SK-N-SH treated with all-trans-retinoic acid at 6 μM for 48 hours (cell line): ENCODE measurements around the gene HAUS1.

Experiments used
- ATAC-seq: fragments of 200-7000 bp; cut with Tn5 transposase; 3 replicates; pipeline ENCODE4 v1.9.1; 2020; ENCODE audit warnings: mild to moderate bottlenecking, moderate library complexity
- BACH2 ChIP-seq: fragments of 250-450 bp; sonication (Bioruptor Pico); IDR thresholded peaks from 2 replicates; pipeline ENCODE4 v1.9.0; 2021; ENCODE audit warnings: mild to moderate bottlenecking, borderline replicate concordance
- CREB5 ChIP-seq: fragments of 250-450 bp; sonication (Bioruptor Pico); IDR thresholded peaks from 2 replicates; pipeline ENCODE4 v1.5.1; 2020; ENCODE audit warnings: low read depth, mild to moderate bottlenecking, moderate library complexity
- CSDC2 ChIP-seq: fragments of 250-450 bp; sonication (Bioruptor Pico); IDR thresholded peaks from 2 replicates; pipeline ENCODE4 v1.5.0; 2020; ENCODE audit warnings: mild to moderate bottlenecking, moderate library complexity
- CSRNP3 ChIP-seq: fragments of 250-450 bp; sonication (Bioruptor Pico); IDR thresholded peaks from 2 replicates; pipeline ENCODE4 v1.5.1; 2021; ENCODE audit warnings: mild to moderate bottlenecking, moderate library complexity
- ISL1 ChIP-seq: fragments of 250-450 bp; sonication (Bioruptor Pico); IDR thresholded peaks from 2 replicates; pipeline ENCODE4 v2.1.2; 2022; ENCODE audit warnings: mild to moderate bottlenecking, moderate library complexity
- OSR1 ChIP-seq: fragments of 250-450 bp; sonication (Bioruptor Pico); IDR thresholded peaks from 2 replicates; pipeline ENCODE4 v1.8.0; 2022; ENCODE audit warnings: moderate library complexity, mild to moderate bottlenecking, inconsistent platforms
- PATZ1 ChIP-seq: fragments of 250-450 bp; sonication (Bioruptor Pico); IDR thresholded peaks from 2 replicates; pipeline ENCODE4 v1.8.0; 2020; ENCODE audit warnings: mild to moderate bottlenecking, moderate library complexity, borderline replicate concordance
- POU6F1 ChIP-seq: fragments of 250-450 bp; sonication (Bioruptor Pico); IDR thresholded peaks from 2 replicates; pipeline ENCODE4 v1.8.0; 2021; ENCODE audit warnings: low read depth, mild to moderate bottlenecking, moderate library complexity, borderline replicate concordance
- PPARA ChIP-seq: fragments of 250-450 bp; sonication (Bioruptor Pico); IDR thresholded peaks from 2 replicates; pipeline ENCODE4 v1.5.0; 2020; ENCODE audit warnings: mild to moderate bottlenecking, borderline replicate concordance
- RARB ChIP-seq: fragments of 250-450 bp; sonication (Bioruptor Pico); IDR thresholded peaks from 2 replicates; pipeline ENCODE4 v1.8.0; 2021; ENCODE audit warnings: mild to moderate bottlenecking, moderate library complexity
- SNAI2 ChIP-seq: fragments of 250-450 bp; sonication (Bioruptor Pico); IDR thresholded peaks from 2 replicates; pipeline ENCODE4 v1.5.0; 2020; ENCODE audit warnings: mild to moderate bottlenecking, moderate library complexity
- TCF4 ChIP-seq: fragments of 250-450 bp; sonication (Bioruptor Pico); IDR thresholded peaks from 2 replicates; pipeline ENCODE4 v1.8.0; 2021; ENCODE audit warnings: mild to moderate bottlenecking, moderate library complexity, borderline replicate concordance
- TOX ChIP-seq: fragments of 250-450 bp; sonication (Bioruptor Pico); IDR thresholded peaks from 2 replicates; pipeline ENCODE4 v1.8.0; 2021; ENCODE audit warnings: mild to moderate bottlenecking, moderate library complexity, borderline replicate concordance
- TSHZ2 ChIP-seq: fragments of 250-450 bp; sonication (Bioruptor Pico); IDR thresholded peaks from 2 replicates; pipeline ENCODE4 v1.5.0; 2020; ENCODE audit warnings: mild to moderate bottlenecking, moderate library complexity
- ZC3H10 ChIP-seq: fragments of 250-450 bp; sonication (Bioruptor Pico); IDR thresholded peaks from 2 replicates; pipeline ENCODE4 v1.5.1; 2021; ENCODE audit warnings: mild to moderate bottlenecking, moderate library complexity
- ZFP3 ChIP-seq: fragments of 250-450 bp; sonication (Bioruptor Pico); IDR thresholded peaks from 2 replicates; pipeline ENCODE4 v1.5.0; 2020; ENCODE audit warnings: mild to moderate bottlenecking, moderate library complexity
- ZFP30 ChIP-seq: fragments of 450-650 bp; formaldehyde crosslinking; IDR thresholded peaks from 2 replicates; pipeline ENCODE4 v1.5.0; 2022; ENCODE audit warnings: mild to moderate bottlenecking, moderate library complexity
- ZNF565 ChIP-seq: fragments of 450-650 bp; formaldehyde crosslinking; conservative IDR thresholded peaks from 2 replicates; pipeline ENCODE4 v1.5.0; 2020; ENCODE audit warnings: low read depth, mild to moderate bottlenecking, moderate library complexity
- ZNF70 ChIP-seq: fragments of 450-650 bp; formaldehyde crosslinking; IDR thresholded peaks from 2 replicates; pipeline ENCODE4 v1.5.0; 2020; ENCODE audit warnings: mild to moderate bottlenecking, moderate library complexity
- ZNF8 ChIP-seq: fragments of 450-650 bp; formaldehyde crosslinking; IDR thresholded peaks from 2 replicates; pipeline ENCODE4 v1.5.0; 2020; ENCODE audit warnings: mild to moderate bottlenecking, moderate library complexity

The HAUS1 gene

GRCh38 chr18:46134920-46135675 is 30.9 kb downstream of the HAUS1 start:
- no peak for TF ChIP-seq BACH2 (CRISPR knock-in tag)
- TF ChIP-seq TCF4 (CRISPR knock-in tag) = no peak
- no peak for TF ChIP-seq TOX (CRISPR knock-in tag)
- no peak for TF ChIP-seq ZNF8
- TF ChIP-seq, all 23 proteins: peak for 0
- no peak for ATAC-seq

- TF ChIP-seq TSHZ2 (CRISPR knock-in tag) = no peak
- no peak for TF ChIP-seq CSRNP3 (CRISPR knock-in tag)
- TF ChIP-seq ISL1 (CRISPR knock-in tag) = no peak
- TF ChIP-seq BACH2 (CRISPR knock-in tag) = no peak
- TF ChIP-seq CSDC2 (CRISPR knock-in tag) = no peak
- no peak for TF ChIP-seq PPARA (CRISPR knock-in tag)
- no peak for TF ChIP-seq POU6F1 (CRISPR knock-in tag)
- TF ChIP-seq TCF4 (CRISPR knock-in tag) = no peak
- TF ChIP-seq ZFP3 (CRISPR knock-in tag) = no peak
- TF ChIP-seq ZC3H10 = no peak
- TF ChIP-seq ZNF8 = no peak
- TF ChIP-seq PATZ1 (CRISPR knock-in tag) = no peak
- TF ChIP-seq RARB (CRISPR knock-in tag) = no peak
- no peak for TF ChIP-seq TOX (CRISPR knock-in tag)
- no peak for TF ChIP-seq ZNF70 (CRISPR knock-in tag)
- TF ChIP-seq, all 23 proteins: peak for 0
- ATAC-seq = no peak
Observed at GRCh38 chr18:46140173-46140572, 36.0 kb downstream of the HAUS1 start.

- ATAC-seq = no peak
- no peak for TF ChIP-seq CSDC2 (CRISPR knock-in tag)
- no peak for TF ChIP-seq TOX (CRISPR knock-in tag)
- no peak for TF ChIP-seq CSRNP3 (CRISPR knock-in tag)
- no peak for TF ChIP-seq BACH2 (CRISPR knock-in tag)
- TF ChIP-seq PPARA (CRISPR knock-in tag) = no peak
- TF ChIP-seq POU6F1 (CRISPR knock-in tag) = no peak
- TF ChIP-seq ZFP30 (CRISPR knock-in tag) = no peak
- no peak for TF ChIP-seq ZC3H10
- no peak for TF ChIP-seq PATZ1 (CRISPR knock-in tag)
- TF ChIP-seq ZNF70 (CRISPR knock-in tag) = no peak
- no peak for TF ChIP-seq CREB5
- TF ChIP-seq RARB (CRISPR knock-in tag) = no peak
- TF ChIP-seq ISL1 (CRISPR knock-in tag) = no peak
- no peak for TF ChIP-seq OSR1
- no peak for TF ChIP-seq ZNF565 (CRISPR knock-in tag)
- TF ChIP-seq SNAI2 (CRISPR knock-in tag) = no peak
Observed at GRCh38 chr18:46141199-46141598, 37.0 kb downstream of the HAUS1 start.
